HG03565 (cell line): ENCODE results near the gene PLEKHB2.
"Not testable (repeated sequence)": the region's sequence is repeated elsewhere in the genome, so short reads cannot be mapped to it uniquely, and the experiment has no call there.

ENCODE experiments used
- ATAC-seq: cut with Tn5 transposase; IDR thresholded peaks from one replicate; pipeline ENCODE4 v1.9.1; 2021; ENCODE audit warnings: mild to moderate bottlenecking, moderate library complexity; ENCODE audit not compliant: unreplicated experiment

Gene PLEKHB2

DNA sequence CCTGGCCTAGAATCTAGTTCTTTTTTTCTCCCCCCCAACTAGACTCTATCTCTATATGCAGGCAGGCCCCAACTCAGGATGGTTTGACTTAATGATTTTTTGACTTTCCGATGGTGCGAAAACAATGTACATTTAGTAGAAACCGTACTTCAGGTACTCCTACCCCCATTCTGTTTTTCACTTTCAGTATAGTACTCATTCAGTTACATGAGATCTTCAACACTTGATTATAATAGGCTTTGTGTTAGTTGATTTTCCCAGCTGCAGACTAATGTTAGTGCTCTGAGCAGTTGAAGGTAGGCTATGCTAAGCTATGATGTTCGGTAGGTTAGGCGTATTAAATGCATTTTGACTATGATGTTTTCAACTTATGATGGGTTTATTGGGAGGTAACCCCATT, 37.7 kb downstream of the PLEKHB2 start:
- no peak for ATAC-seq

DNA sequence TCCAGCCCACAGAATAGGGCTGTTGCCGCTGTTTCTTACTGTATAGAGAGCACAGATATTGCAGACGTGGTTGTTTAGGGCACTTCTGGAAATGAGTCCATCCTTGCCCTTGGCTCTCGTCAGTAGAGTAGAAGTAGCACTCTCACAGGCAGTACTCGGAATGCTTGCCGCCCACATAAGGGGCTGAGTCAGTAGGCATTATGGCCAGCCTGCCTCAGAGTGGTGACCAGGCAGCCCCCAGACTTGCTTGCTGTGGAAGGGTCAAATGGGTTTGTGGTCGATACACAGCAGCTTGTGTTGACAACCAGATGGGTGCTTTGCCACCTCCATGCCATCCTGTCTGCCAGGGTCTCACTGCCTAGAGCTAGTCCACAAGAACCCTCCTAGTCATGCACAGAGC, 38.7 kb downstream of the PLEKHB2 start:
- no peak for ATAC-seq

DNA sequence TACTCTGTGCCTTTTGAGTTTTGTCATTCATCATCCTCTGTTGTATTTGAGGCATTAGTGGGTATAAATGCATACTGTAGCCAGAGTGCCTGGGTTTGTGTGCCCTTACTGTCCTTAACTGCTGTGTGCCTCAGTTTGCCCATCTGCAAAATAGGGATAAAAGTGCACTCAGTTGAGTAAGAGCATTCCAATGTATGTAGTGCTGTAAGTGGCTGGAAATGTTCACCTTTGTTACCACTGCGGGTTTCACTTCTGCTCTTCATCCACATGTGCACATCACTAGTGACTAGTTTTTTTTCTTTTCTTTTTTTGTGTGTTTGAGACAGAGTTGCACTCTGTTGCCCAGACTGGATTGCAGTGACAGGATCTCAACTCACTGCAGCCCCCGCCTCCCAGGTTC, 39.9 kb downstream of the PLEKHB2 start:
- peak; percentile 89 for ATAC-seq

DNA sequence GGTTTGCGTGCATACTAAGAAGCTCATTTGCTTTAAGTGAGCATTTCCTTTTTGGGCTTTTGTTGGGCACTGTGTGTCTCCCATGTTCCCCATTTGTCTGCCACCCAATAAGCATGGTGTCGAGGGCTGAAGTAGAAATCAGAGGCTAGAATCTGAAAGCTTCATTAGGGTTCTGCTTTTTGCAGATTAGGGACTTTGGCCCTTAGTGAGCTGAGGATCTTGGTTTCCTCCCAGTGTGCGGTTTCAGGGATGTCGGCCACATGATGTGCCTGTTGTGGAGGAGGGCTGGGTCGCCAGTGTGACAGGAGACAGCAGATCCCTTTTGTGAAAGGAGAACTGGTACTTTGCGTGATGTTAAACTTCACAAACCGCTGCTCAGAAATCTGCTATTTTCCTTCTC, 41.1 kb downstream of the PLEKHB2 start:
- no peak for ATAC-seq

DNA sequence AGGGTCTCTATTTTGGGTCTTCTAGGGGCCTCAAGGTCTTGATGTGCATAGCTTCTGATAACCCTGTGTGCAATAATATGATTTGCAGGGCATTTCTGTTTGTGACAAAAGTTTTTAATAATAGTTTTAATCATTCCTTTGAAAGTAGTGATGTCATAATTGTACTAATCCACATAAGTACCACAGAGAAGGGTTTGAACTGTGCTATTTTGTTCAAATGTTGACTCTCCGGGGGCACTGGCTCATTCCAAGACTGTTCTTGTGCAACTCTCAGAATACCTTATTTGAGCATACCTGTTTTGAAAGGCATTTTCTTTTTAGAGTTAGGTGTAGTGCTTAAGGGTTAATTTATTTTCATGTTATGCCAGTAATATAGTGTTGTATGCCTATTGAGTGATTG, 41.6 kb downstream of the PLEKHB2 start:
- no peak for ATAC-seq

DNA sequence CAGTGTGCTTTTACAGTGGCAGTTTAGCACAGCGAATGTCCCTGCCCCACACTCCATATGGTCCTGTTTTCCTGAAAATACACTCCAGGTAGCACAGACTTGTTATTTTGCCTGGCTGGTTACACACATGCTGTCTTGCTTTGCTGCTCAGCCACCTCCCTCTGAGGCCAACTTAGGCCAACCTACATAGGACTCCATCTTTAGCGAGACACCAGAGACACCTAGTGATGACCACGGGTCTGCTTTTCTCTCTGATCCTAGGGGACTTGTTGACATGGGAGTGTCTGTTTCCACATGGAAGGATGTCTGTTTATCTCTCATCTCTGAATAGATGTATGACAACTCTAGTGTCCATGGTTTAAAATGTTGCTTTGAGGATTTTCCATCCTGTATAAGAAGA, 43.3 kb downstream of the PLEKHB2 start:
- ATAC-seq = no peak

DNA sequence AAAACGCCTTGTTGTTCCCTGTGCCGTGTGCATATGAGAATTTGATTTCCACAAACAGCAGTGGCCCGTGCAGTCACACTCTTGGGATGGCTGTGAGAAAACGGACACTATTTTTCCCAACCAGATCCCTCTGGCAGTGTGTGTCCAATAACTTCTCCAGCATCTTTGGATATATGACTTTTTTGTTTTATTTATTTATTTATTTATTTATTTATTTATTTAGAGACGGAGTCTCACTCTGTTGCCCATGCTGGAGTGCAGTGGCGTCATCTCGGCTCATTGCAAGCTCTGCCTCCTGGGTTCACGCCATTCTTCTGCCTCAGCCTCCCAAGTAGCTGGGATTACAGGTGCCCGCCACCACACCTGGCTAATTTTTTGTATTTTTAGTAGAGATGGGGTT, 45.0 kb downstream of the PLEKHB2 start:
- not testable (repeated sequence) for ATAC-seq

DNA sequence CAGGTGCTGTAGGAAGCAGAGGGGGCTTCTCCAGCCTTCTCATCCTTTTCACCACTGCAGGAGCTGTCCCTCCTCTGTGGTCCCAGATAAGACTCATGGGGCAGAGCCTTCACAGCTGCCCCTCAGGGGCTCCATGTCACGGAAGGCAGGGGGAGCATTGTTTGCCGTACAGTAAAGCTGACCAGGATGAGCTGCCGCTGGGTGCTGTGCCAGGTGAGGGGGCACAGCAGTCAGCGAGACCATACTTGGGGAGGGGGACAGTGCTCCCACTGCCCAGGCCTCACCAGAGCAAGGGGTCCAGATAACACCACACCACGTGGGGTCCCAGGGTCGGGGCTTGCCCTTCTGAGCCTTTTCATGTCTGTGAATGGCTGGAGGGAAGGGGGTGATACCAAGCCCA, 46.3 kb downstream of the PLEKHB2 start:
- ATAC-seq = no peak

DNA sequence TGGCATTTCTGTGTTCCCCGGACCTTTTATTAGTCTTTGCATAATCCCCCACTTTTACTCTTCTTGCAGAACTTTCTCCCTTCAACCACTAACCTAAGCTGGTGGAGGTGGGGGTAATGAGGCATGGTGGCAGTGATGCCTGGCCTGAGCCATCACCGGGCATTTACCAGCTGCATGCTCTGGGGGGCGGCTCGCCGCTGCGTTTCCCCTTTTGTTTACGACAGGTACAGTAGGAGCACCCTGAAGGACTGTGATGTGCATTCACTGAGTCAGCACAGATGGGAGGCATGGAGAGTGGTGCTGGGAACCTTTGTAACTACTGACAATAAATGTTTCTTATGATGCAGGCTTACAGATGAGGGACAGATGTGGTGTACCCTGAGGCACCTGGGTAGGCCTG, 46.9 kb downstream of the PLEKHB2 start:
- ATAC-seq = no peak

DNA sequence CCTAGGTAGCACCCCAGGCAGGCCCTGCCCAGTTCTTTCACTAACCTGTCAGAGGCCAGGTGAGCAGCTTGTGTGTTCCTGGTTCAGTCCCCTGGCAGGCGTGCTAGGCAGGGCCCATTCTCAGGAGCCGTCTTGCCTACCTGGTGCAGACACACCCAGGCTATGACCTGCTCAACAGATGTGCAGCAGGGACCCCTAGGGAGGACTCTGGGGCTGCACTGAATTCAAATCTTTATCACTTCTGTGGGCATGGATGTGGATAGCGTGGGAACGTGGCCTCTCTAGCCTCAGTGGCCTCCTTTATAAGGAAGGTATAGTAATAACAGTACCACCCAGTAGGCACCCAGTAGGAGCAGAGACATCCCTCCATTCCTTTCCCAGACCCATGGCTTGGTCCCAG, 48.4 kb downstream of the PLEKHB2 start:
- no peak for ATAC-seq

DNA sequence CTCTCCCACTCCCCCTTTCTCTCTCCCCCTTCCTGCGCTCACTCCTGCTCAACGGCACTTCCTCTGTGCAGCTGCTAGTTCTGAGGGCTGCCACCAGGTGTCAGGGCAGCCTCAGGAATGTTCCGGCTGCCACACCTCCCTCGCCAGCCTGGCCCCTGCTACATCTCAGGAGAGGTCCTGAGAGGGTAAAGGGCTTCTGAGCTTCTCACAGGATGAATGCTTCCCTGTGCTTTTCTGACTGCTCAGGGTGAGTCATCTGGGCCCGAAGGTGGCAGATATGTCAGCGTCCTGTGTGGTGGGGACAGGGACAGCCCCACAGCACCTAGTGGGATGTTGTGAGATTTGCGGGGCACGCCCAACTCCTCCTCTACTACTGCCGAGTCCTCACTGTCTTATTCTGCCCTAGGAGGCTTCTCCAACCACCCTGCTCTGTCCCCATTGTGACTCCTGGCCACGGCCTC, 49.0 kb downstream of the PLEKHB2 start:
- peak; percentile 83 for ATAC-seq

DNA sequence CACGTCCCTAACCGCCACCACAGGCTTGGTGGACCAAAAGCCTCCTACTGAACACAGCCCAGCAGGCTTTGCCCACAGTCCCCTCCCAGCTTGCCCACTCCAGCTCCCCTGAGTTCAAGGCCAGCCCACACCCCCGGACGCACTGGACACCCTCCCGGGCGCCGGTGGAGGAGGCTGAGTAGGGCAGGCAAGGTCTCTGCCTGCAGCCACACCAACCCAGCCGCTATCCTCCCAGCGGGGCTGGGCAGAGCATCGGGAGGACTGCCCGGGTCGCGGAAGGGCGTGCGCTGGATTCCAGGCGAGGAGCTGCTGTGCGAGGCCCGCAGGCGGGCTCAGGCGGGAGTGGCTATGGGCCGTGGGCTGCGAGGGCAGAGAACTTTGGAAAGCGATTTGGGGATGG, 49.5 kb downstream of the PLEKHB2 start:
- ATAC-seq = no peak

DNA sequence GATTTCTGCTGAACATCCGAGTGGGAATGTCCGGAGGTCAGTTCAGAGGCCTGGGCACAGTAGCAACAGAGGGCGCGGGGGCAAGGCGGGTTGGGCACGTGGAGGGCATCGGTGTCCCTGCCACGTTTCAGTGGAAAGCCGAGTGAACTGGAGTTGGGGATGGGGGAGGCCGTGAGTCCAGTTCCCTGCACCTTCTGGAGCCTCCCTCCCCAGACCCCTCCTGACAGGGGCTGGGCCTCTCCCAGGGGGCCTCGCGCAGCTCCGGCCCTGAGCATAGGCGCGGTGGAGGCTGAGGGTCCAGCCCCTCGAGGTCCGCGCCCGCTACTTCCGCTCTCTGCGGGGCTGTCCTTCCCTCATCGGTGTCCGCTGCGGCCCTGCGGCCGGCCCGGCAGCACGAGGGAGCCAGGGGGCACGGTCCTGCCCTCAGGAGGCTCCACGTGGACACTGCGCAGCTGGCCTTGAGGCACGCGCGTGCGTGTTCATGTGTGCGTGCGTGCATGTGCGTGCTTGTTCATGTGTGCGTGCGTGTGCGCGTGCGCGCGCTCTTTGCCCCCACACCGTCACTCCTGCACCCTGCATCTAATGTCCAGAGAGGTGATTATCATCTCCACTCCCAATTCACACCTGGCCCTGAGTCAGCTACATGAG, 50.2 kb downstream of the PLEKHB2 start:
- no peak for ATAC-seq

DNA sequence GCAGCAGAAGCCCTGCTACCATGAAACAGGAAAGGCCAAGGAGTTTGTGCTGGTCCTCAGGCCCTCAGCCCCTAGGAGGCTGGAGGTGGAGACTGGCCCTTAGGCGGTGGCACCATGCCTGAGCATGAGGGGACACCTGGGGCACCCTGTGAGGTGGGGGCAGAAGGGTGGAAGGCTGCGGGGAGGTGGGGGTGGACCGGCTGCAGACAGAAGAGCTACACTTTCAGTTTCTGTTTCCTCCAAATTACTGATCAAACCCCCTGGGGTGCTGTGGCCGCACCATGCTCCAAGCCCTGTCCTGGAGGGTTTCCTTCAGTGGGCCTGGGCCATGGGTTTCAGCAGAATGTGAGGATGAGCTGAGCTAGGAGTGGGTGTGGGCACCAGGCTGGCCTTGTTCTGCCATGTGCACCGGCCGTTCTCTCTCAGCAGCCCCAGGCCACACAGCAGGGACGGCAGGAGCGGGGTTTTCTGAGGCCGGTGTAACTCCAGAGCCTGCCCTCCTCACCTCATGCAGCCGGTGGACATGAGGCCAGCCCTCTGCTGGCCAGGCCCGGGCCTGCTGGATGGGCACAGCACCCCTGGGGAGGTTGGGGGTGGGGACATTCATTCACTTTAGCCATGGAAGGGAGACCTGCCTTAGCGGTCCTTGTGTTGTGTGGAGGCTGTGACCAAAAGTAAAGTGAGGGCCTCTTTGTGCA, 51.5 kb downstream of the PLEKHB2 start:
- ATAC-seq = no peak

DNA sequence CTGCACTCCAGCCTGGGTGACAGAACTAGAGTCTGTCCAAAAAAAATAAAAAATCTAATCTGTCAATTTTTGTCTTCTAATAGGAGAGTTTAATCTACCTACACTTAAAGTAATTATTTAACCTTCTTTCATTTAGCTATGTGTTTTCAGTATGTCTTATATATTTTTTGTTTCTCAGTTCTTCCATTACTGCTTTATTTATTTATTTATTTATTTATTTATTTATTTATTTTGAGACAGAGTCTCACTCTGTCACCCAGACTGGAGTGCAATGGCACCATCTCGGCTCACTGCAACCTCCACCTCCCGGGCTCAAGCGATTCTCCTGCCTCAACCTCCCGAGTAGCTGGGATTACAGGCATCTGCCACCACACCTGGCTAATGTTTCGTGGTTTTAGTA, 60.4 kb downstream of the PLEKHB2 start:
- ATAC-seq = not testable (repeated sequence)

DNA sequence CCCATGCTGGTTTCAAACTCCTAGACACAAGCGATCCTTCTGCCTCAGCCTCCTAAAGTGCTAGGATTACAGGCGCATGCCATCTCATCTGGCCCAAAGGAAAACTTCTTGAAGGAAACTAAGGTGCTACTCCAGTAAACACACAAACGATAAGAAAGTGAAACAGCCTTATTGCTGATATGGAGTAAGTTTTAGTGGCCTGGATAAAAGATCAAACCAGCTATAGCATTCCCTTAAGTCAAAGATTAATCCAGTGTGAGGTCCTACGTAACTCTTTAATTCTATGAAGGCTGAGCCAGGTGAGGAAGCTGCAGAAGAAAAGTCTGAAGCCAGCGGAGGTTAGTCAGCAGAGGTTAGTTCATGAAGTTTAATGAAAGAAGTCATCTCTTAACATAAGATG, 63.4 kb downstream of the PLEKHB2 start:
- no peak for ATAC-seq

DNA sequence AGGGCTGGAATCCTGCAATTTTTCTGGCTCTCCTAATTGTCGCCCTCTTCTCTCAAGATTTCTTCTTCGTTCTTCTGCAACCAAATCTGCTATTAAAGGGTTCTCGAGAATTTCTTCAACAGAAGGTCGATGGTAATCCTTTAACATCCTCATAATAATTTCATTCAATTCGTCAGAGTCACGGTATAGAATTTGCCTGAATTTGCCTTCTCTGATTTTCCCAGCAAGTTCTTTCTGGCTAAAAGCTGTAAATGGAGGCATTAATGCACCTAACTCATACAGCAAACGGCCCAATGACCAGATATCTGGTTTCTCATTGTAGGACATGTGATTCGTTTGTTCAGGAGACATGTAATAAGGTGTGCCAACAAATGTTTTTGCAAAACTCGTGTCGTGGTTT, 72.9 kb downstream of the PLEKHB2 start:
- not testable (repeated sequence) for ATAC-seq

DNA sequence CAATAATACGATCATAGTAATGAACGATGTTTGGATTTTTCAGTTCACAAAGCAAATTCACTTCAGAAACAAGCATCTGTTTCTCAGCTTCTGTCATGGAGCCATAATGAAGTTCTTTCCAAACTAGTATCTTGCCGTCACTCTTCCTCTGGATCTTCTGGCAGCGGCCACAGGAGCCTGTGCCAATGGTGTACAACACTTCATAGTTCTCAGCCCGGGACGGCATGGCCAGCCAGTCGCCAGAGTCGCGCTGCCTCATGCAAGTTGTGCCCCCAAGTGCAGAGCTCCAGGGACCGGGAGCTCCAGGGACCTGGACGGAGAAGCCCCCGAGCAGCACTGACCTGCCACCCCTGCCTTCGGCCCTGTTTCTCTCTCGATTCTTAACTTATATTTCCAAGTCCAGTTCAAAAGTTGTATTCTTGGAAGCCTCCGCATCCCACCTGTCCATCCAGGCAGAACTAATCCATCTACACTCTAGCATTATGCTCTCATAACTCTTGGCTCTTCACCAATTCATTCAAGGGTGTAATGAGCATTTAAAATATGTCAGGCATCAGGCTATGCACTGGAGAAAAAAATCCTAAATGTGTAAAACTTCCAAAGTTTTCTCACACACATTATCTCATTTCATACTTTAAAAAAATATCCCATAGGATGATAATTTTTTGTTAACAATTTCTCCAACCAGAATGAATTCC, 73.7 kb downstream of the PLEKHB2 start:
- not testable (repeated sequence) for ATAC-seq

DNA sequence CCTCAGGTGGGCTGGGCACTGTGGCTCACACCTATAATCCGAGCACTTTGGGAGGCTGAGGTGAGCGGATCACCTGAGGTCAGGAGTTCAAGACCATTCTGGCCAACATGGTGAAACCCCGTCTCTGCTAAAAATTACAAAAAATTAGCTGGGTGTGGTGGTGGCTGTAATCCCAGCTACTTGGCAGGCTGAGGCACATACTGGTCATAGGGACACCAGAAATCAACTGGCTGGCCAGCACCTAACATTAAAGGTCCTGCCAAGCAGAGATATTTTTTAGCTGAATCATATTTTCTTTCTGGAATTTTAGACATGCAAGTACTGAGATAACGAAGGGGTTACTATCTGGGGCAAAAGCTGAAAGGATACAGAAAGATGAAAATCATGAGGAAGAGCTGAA, 76.3 kb downstream of the PLEKHB2 start:
- not testable (repeated sequence) for ATAC-seq

DNA sequence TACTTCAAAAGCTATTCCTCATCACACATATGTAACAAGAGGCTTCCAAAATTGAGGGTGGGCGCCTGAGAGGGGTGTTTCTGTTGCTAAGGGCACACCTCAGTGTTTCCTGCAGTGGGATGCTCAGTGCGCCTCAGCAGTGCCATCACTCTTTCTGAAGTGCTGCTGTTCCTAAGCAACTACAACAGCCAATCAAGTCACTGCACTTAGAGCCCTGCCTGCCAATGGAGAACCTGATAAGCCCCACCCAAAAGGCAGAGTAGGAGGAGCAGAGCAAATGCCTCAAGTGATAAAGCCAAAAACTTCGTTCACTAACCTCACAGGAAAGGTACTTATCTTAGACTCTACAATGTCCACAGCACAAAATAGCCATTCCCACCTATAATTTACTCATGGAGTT, 88.3 kb downstream of the PLEKHB2 start:
- not testable (repeated sequence) for ATAC-seq

DNA sequence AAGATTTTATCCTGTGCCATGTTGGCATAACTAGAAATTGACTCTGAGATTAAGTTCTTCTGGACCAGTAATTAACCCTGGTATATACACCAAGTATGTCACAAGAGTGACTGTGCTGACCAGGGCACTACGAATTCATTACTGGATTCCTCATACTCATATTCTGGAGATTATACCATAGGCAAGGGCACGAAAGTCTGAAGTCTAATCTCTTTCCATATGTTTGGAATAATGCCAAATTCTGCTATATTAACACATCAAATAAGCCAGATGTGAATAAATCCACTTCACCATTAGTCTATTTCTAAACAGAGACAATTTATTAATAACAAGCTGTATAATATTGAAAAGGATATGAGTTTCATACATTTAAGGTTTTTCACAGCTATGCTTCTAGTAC, 91.0 kb downstream of the PLEKHB2 start:
- ATAC-seq = not testable (repeated sequence)
